Endothelial cell of umbilical vein (primary cell): ENCODE data around the gene HRH2. TPM values are rescaled to one million over a fixed set of nuclear protein-coding genes. Genes with fewer than 3 reads are reported as not detected.

Experiments used
- BruUV-seq: library from RNA; stranded (reverse); fragments of 400-500 nt; replicated peaks from 2 replicates; lab custom pipeline; 2021; lab: Mats Ljungman, UMichigan
- CTCF ChIA-PET: fragments of 300-600, 350-600 bp; sonication (Branson Sonifier 250); formaldehyde crosslinking; loops from one replicate; lab custom pipeline; 2021; ENCODE audit warnings: antibody characterized with exemption, inconsistent platforms; lab: Charles Lee
- POLR2A ChIA-PET: fragments of 300-600, 350-600 bp; sonication (Branson Sonifier 250); formaldehyde crosslinking; loops from one replicate; lab custom pipeline; 2021; ENCODE audit warnings: antibody characterized with exemption, inconsistent platforms; lab: Charles Lee
- DNase-seq: peaks from one replicate; pipeline ENCODE4 v3.0.0-alpha.2; 2011; ENCODE audit warnings: low read depth, low spot score
- FAIRE-seq: peaks from 2 replicates; lab custom pipeline; 2011; peaks lifted over from hg19 to GRCh38; lab: Jason Lieb, UNC
- H2AFZ ChIP-seq: 2 replicates; pipeline ENCODE4 v1.6.0; 2012; ENCODE audit warnings: low read depth, low read length, control low read depth, inconsistent platforms
- H3K27ac ChIP-seq: 2 replicates; pipeline ENCODE4 v1.5.1; 2011; ENCODE audit warnings: low read depth, mild to moderate bottlenecking, control low read depth, low read length, moderate library complexity; ENCODE audit not compliant: insufficient read depth
- H3K27me3 ChIP-seq, 2 experiments: 2 replicates each; pipeline versions ENCODE4 v1.6.0 to v1.6.1; 2011; ENCODE audit warnings: low read length in 2 of 2, mixed read lengths in 1 of 2; ENCODE audit not compliant: control insufficient read depth in 2 of 2, insufficient read depth in 2 of 2
- H3K36me3 ChIP-seq, 2 experiments: 2 replicates in 1 of 2; 3 replicates in 1 of 2; pipeline ENCODE4 v1.5.1; 2011; ENCODE audit warnings: low read length in 2 of 2, mild to moderate bottlenecking in 1 of 2, moderate library complexity in 1 of 2; ENCODE audit not compliant: control insufficient read depth in 2 of 2, insufficient read depth in 2 of 2; ENCODE audit errors: extremely low read depth in 1 of 2
- H3K4me1 ChIP-seq: 3 replicates; pipeline ENCODE4 v1.5.1; 2011; ENCODE audit warnings: mild to moderate bottlenecking, low read length; ENCODE audit not compliant: control insufficient read depth, insufficient read depth; ENCODE audit errors: extremely low read depth
- H3K4me2 ChIP-seq: 2 replicates; pipeline ENCODE4 v1.6.1; 2011; ENCODE audit warnings: low read length, control low read depth, mixed read lengths; ENCODE audit not compliant: insufficient read depth
- H3K4me3 ChIP-seq, 3 experiments: fragments of 200-600 bp in 1 of 3; sonication (generic), shearing (Covaris generic) in 1 of 3; replicated peaks in 1 of 3; 2 replicates each; pipeline ENCODE4 v1.5.1; 2011 to 2016; ENCODE audit warnings: control low read depth in 3 of 3, low read length in 3 of 3, mild to moderate bottlenecking in 2 of 3, inconsistent platforms in 1 of 3, low read depth in 1 of 3, moderate library complexity in 1 of 3; ENCODE audit not compliant: insufficient read depth in 1 of 3
- H3K79me2 ChIP-seq: 2 replicates; pipeline ENCODE4 v1.6.0; 2012; ENCODE audit warnings: low read length, inconsistent platforms; ENCODE audit not compliant: control insufficient read depth, insufficient read depth
- H3K9ac ChIP-seq: replicated peaks from 2 replicates; pipeline ENCODE3; 2011; ENCODE audit warnings: low read length, control low read depth; ENCODE audit not compliant: insufficient read depth; ENCODE audit errors: extremely low read depth
- H3K9me1 ChIP-seq: replicated peaks from 3 replicates; pipeline ENCODE4 v1.6.0; 2011; ENCODE audit warnings: mild to moderate bottlenecking, low read length; ENCODE audit not compliant: control insufficient read depth, insufficient read depth; ENCODE audit errors: extremely low read depth
- H3K9me3 ChIP-seq: replicated peaks from 2 replicates; pipeline ENCODE4 v1.5.1; 2012; ENCODE audit warnings: low read length, inconsistent platforms; ENCODE audit not compliant: control insufficient read depth, insufficient read depth
- H4K20me1 ChIP-seq: replicated peaks from 2 replicates; pipeline ENCODE3; 2011; ENCODE audit warnings: mild to moderate bottlenecking, low read length; ENCODE audit not compliant: control insufficient read depth, insufficient read depth; ENCODE audit errors: extremely low read depth
- EZH2 ChIP-seq: IDR thresholded peaks from 2 replicates; pipeline ENCODE4 v1.6.1; 2012; ENCODE audit warnings: borderline replicate concordance, low read depth, mild to moderate bottlenecking, moderate library complexity, low read length, inconsistent platforms; ENCODE audit not compliant: severe bottlenecking
- FOS ChIP-seq: IDR thresholded peaks from 2 replicates; pipeline ENCODE4 v1.6.1; 2011; ENCODE audit warnings: mild to moderate bottlenecking, low read length, moderate library complexity, borderline replicate concordance; ENCODE audit not compliant: insufficient read depth
- GATA2 ChIP-seq: IDR thresholded peaks from 2 replicates; pipeline ENCODE4 v1.7.0; 2011; ENCODE audit warnings: low read depth, mild to moderate bottlenecking, moderate library complexity, mixed read lengths, low read length; ENCODE audit not compliant: insufficient read length, insufficient read depth
- JUN ChIP-seq: IDR thresholded peaks from 2 replicates; pipeline ENCODE4 v1.6.1; 2011; ENCODE audit warnings: borderline replicate concordance, low read depth; ENCODE audit not compliant: insufficient read length, insufficient read depth
- POLR2A ChIP-seq: IDR thresholded peaks from 2 replicates; pipeline ENCODE4 v1.6.1; 2012; ENCODE audit warnings: low read depth, mild to moderate bottlenecking, control low read depth, low read length
- POLR2AphosphoS5 ChIP-seq: IDR thresholded peaks from 2 replicates; pipeline ENCODE4 v1.6.1; 2012; ENCODE audit warnings: low read depth, mild to moderate bottlenecking, control low read depth, low read length, moderate library complexity; ENCODE audit not compliant: insufficient read depth
- dilution Hi-C: fragments of 300-500 bp; cut with MboI; formaldehyde crosslinking; loops from one replicate; pipeline ENCODE4 v1.15.0; 2019; ENCODE audit warnings: low sequenced_read_pairs; ENCODE audit not compliant: extremely low pct_ligation_motif_present
- intact Hi-C: fragments of 100-400 bp; cut with micrococcal nuclease; formaldehyde crosslinking; loops from one replicate; pipeline ENCODE4 v1.10.0; 2022
- polyA plus RNA-seq, 4 experiments: library from polyadenylated mRNA; depleted of rRNA in 3 of 4; stranded (reverse) in 3 of 4; unstranded in 1 of 4; fragments of >200 nt; gene quantifications; 2 replicates each; pipeline versions ENCODE4 v1.2.1 to v1.2.3, GENCODE V29; 2011 to 2012; ENCODE audit warnings: missing spikeins in 1 of 4
- total RNA-seq: library from RNA; stranded (reverse); gene quantifications from 2 replicates; pipeline ENCODE4 v1.2.3, GENCODE V29; 2021
- TF ChIP-seq, protein P1 (sequence below), 2 donors: IDR thresholded peaks; 1 replicate in 1 of 2; 2 replicates in 1 of 2; pipeline ENCODE4 v1.5.1; 2011; ENCODE audit warnings: low read length in 2 of 2, mild to moderate bottlenecking in 2 of 2, moderate library complexity in 2 of 2, control low read depth in 1 of 2, inconsistent platforms in 1 of 2, low read depth in 1 of 2; ENCODE audit not compliant: insufficient read depth in 1 of 2; ENCODE audit errors: extremely low read depth in 1 of 2
- TF ChIP-seq, protein P2 (sequence below): IDR thresholded peaks from 2 replicates; pipeline ENCODE4 v1.6.1; 2011; ENCODE audit not compliant: insufficient read depth, insufficient read length

The HRH2 gene
- total and polyA plus RNA-seq, 2 donors (not counting 3 experiments of a cell fraction or from before 2014, with no cell fraction given), result not detected

GRCh38 chr5:175655411-175655810 lies 2.5 kb upstream of the HRH2 start:
- Histone ChIP-seq H3K36me3 (no peaks in the 10 kb centered on the region), H3K9me3 (no peaks in the 10 kb centered on the region), H3K4me1 (no peaks in the 10 kb centered on the region), H3K4me2 (no peak overlapping the region), H3K9me1 (no peaks in the 10 kb centered on the region), H3K79me2 (no peaks in the 10 kb centered on the region), H4K20me1 (no peaks in the 10 kb centered on the region), H2AFZ (no peak overlapping the region), H3K27me3 (peaks cover 0 to 3% of the 10 kb centered on the region in 2 experiments), H3K27ac (no peak overlapping the region), H3K9ac (no peak overlapping the region), H3K4me3 (no peak overlapping the region)
- DNase-seq (no peak), FAIRE-seq (no peak)
- CTCF ChIA-PET, result no interaction called here
- dilution Hi-C loops, result no loop called here
- intact Hi-C loops, result no loop called here
- TF ChIP-seq, protein P1, sequence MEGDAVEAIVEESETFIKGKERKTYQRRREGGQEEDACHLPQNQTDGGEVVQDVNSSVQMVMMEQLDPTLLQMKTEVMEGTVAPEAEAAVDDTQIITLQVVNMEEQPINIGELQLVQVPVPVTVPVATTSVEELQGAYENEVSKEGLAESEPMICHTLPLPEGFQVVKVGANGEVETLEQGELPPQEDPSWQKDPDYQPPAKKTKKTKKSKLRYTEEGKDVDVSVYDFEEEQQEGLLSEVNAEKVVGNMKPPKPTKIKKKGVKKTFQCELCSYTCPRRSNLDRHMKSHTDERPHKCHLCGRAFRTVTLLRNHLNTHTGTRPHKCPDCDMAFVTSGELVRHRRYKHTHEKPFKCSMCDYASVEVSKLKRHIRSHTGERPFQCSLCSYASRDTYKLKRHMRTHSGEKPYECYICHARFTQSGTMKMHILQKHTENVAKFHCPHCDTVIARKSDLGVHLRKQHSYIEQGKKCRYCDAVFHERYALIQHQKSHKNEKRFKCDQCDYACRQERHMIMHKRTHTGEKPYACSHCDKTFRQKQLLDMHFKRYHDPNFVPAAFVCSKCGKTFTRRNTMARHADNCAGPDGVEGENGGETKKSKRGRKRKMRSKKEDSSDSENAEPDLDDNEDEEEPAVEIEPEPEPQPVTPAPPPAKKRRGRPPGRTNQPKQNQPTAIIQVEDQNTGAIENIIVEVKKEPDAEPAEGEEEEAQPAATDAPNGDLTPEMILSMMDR (IDR thresholded peaks at IDR 0.05; ENCODE audit: extremely low read depth in 1 of 2, insufficient read depth in 1 of 2, low read depth in 1 of 2, low read length in 2 of 2), result no peak
- TF ChIP-seq FOS (no peak), POLR2A (no peak)
- POLR2A ChIA-PET, result no interaction called here
- BruUV-seq, result no TSS peak

DNA sequence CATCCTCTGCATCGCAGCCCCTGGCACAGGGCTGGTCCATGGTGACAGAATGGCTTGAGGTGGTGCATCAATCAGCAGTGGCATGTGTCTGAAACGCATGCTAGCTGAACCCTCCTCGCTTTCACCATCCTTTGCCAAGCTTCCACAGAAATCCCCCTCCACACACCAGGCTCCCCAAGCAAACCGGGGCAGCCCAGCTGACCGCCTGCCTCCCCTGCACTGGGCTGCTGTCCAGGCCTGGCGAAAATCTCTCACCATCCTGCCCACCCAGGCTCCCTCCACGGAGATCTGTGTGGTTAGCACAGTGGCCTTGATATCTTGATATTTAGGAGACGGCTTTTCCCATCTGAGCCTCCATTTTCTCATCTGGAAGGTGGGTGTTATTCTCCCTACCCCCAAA lies 905 bp upstream of the HRH2 start:
- POLR2A ChIA-PET, result no interaction called here
- H3K9me3 ChIP-seq, result no peaks in the 10 kb centered on the region
- no peak for FAIRE-seq

More for the DNA sequence above, 905 bp upstream of the HRH2 start:
- no peak overlapping the region for H3K27ac ChIP-seq
- no peaks in the 10 kb centered on the region for H4K20me1 ChIP-seq
- no peaks in the 10 kb centered on the region for H3K4me1 ChIP-seq
- no TSS peak for BruUV-seq
- no peak for DNase-seq
- CTCF ChIA-PET, result no interaction called here
- no peak overlapping the region for H2AFZ ChIP-seq
- dilution Hi-C loops (no loop called here), intact Hi-C loops (no loop called here)
- H3K79me2 ChIP-seq, result no peaks in the 10 kb centered on the region
- H3K36me3 ChIP-seq, result no peaks in the 10 kb centered on the region
- no peak overlapping the region for H3K4me2 ChIP-seq
- peaks cover 0 to 3% of the 10 kb centered on the region in 2 experiments for H3K27me3 ChIP-seq
- TF ChIP-seq POLR2A, result no peak
- no peak for TF ChIP-seq POLR2AphosphoS5
- no peak for TF ChIP-seq EZH2
- TF ChIP-seq, protein P1 (IDR thresholded peaks at IDR 0.05; ENCODE audit: extremely low read depth in 1 of 2, insufficient read depth in 1 of 2, low read depth in 1 of 2, low read length in 2 of 2), result no peak
- TF ChIP-seq GATA2, result no peak
- no peak for TF ChIP-seq JUN
- TF ChIP-seq, protein P2, sequence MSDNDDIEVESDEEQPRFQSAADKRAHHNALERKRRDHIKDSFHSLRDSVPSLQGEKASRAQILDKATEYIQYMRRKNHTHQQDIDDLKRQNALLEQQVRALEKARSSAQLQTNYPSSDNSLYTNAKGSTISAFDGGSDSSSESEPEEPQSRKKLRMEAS, result no peak
- no peak for TF ChIP-seq FOS
- no peaks in the 10 kb centered on the region for H3K9me1 ChIP-seq
- no peak overlapping the region for H3K4me3 ChIP-seq
- no peak overlapping the region for H3K9ac ChIP-seq
